Neural crest cell (in vitro differentiated cells): ENCODE measurements around the gene C11orf97. TPM values are rescaled to one million over a fixed set of nuclear protein-coding genes. Genes with fewer than 3 reads are reported as not detected.

ENCODE experiments used
- DNase-seq: peaks from one replicate; pipeline ENCODE4 v3.0.0; 2021; ENCODE audit warnings: low read depth, mixed read lengths, low spot score
- H3K27ac Mint-ChIP-seq: one replicate; pipeline ENCODE4 v1.8.0; 2021; ENCODE audit warnings: mild to moderate bottlenecking, mixed read lengths; ENCODE audit not compliant: unreplicated experiment
- H3K27me3 Mint-ChIP-seq: 2 replicates; pipeline ENCODE4 v1.8.0; 2021; ENCODE audit warnings: low read depth, mild to moderate bottlenecking, mixed read lengths
- H3K36me3 Mint-ChIP-seq: 2 replicates; pipeline ENCODE4 v1.8.0; 2021; ENCODE audit warnings: low read depth, mild to moderate bottlenecking, mixed read lengths
- H3K4me1 Mint-ChIP-seq: 2 replicates; pipeline ENCODE4 v1.8.0; 2021; ENCODE audit warnings: mixed read lengths
- H3K4me3 Mint-ChIP-seq: one replicate; pipeline ENCODE4 v1.8.0; 2021; ENCODE audit warnings: mild to moderate bottlenecking, mixed read lengths
- H3K9me3 Mint-ChIP-seq: 2 replicates; pipeline ENCODE4 v1.8.0; 2021; ENCODE audit warnings: mixed read lengths
- CTCF ChIP-seq: fragments of 200-600 bp; sonication (generic); conservative IDR thresholded peaks from 2 replicates; pipeline ENCODE4 v1.5.0; 2021; ENCODE audit warnings: antibody characterized with exemption, mild to moderate bottlenecking
- total RNA-seq: library from RNA; stranded (reverse); gene quantifications from 2 replicates; pipeline ENCODE4 v1.2.1, GENCODE V29; 2021

Gene C11orf97
- total RNA-seq, 1 donor from 2014 or later: not detected

- H3K27ac Mint-ChIP-seq: no peak overlapping the region
Measured at GRCh38 chr11:94533696-94534630, 21.7 kb downstream of the C11orf97 start.

GRCh38 chr11:94536386-94536785, 24.1 kb downstream of the C11orf97 start:
- no peak for TF ChIP-seq CTCF
- no peaks in the 10 kb centered on the region for H3K4me1 Mint-ChIP-seq
- H3K4me3 Mint-ChIP-seq: no peak overlapping the region
- no peaks in the 10 kb centered on the region for H3K9me3 Mint-ChIP-seq
- no peaks in the 10 kb centered on the region for H3K36me3 Mint-ChIP-seq
- H3K27me3 Mint-ChIP-seq: peaks cover 5% of the 10 kb centered on the region
- no peak for DNase-seq
- H3K27ac Mint-ChIP-seq: no peak overlapping the region

More at GRCh38 chr11:94533696-94534630, 21.7 kb downstream of the C11orf97 start:
- H3K9me3 Mint-ChIP-seq: peaks cover 2% of the 10 kb centered on the region
- no peaks in the 10 kb centered on the region for H3K36me3 Mint-ChIP-seq
- no peak for DNase-seq
- H3K27me3 Mint-ChIP-seq: peaks cover 4% of the 10 kb centered on the region
- no peak overlapping the region for H3K4me3 Mint-ChIP-seq
- no peak for TF ChIP-seq CTCF
- no peaks in the 10 kb centered on the region for H3K4me1 Mint-ChIP-seq

- no peaks in the 10 kb centered on the region for H3K9me3 Mint-ChIP-seq
- H3K27me3 Mint-ChIP-seq: peaks cover 12% of the 10 kb centered on the region
- no peak overlapping the region for H3K27ac Mint-ChIP-seq
- no peaks in the 10 kb centered on the region for H3K36me3 Mint-ChIP-seq
- no peak overlapping the region for H3K4me3 Mint-ChIP-seq
- TF ChIP-seq CTCF: no peak
- DNase-seq: no peak
- H3K4me1 Mint-ChIP-seq: no peaks in the 10 kb centered on the region
Measured at GRCh38 chr11:94537031-94537600, 24.9 kb downstream of the C11orf97 start.

- Mint-ChIP-seq H3K36me3 (no peaks in the 10 kb centered on the region), H3K27me3 (peaks cover 10% of the 10 kb centered on the region), H3K9me3 (no peaks in the 10 kb centered on the region), H3K4me1 (peaks cover 10% of the 10 kb centered on the region), H3K27ac (no peak overlapping the region), H3K4me3 (no peak overlapping the region)
- TF ChIP-seq CTCF: no peak
- no peak for DNase-seq
Measured at GRCh38 chr11:94539420-94539819, 27.2 kb downstream of the C11orf97 start.

GRCh38 chr11:94543695-94544645, 31.7 kb downstream of the C11orf97 start, which contains the start of gene FUT4:
Gene FUT4 (plus strand): TSS chr11:94543921. CDS start chr11:94544134, 213 bp downstream.
- Mint-ChIP-seq H3K27ac (peak within 1 kb of the TSS; percentile 99), H3K36me3 (peaks cover 2% of the 10 kb centered on the region), H3K9me3 (no peaks in the 10 kb centered on the region), H3K27me3 (peaks cover 11% of the 10 kb centered on the region), H3K4me3 (peak within 1 kb of the TSS; percentile 92), H3K4me1 (peaks cover 31% of the 10 kb centered on the region)
- peak; percentile 7 for TF ChIP-seq CTCF
- peak; percentile 70 for DNase-seq
